ENCODE data around the gene DRC3.

DRC3 gene

GRCh38 chr17:17972126-17972951, at the start of gene DRC3, which contains the start of gene TOM1L2:
Gene DRC3, plus strand, starts transcription at chr17:17972862. Its CDS starts 4,737 bp downstream, at chr17:17977599.
Gene TOM1L2, minus strand, starts transcription at chr17:17972400. Its CDS starts 87 bp downstream, at chr17:17972313.
- Mint-ChIP-seq H3K27ac (peak within 1 kb of the TSS; percentile 93), H3K27me3 (no peaks in the 10 kb centered on the region), H3K4me3 (peak within 1 kb of the TSS; percentile 92), H3K4me1 (ENCODE audit: low read depth) (peaks cover 52% of the 10 kb centered on the region), H3K9me3 (no peaks in the 10 kb centered on the region), H3K36me3 (ENCODE audit: low read depth) (no peaks in the 10 kb centered on the region)
- intact Hi-C loops (cut with micrococcal nuclease) = loop anchor here (2.0 to 5.0 kb wide), 2 partner anchors 60 to 220 kb away; no protein-coding TSS in a partner anchor

- Mint-ChIP-seq H3K36me3 (ENCODE audit: low read depth) (peaks cover 6% of the 10 kb centered on the region), H3K9me3 (peaks cover 11% of the 10 kb centered on the region), H3K27me3 (no peaks in the 10 kb centered on the region), H3K27ac (no peak overlapping the region), H3K4me1 (ENCODE audit: low read depth) (peaks cover 37% of the 10 kb centered on the region), H3K4me3 (no peak overlapping the region)
- intact Hi-C loops (cut with micrococcal nuclease) = no loop called here
Measured at GRCh38 chr17:17924131-17924856, 48.4 kb upstream of the DRC3 start.

- peaks cover 6% of the 10 kb centered on the region for H3K36me3 Mint-ChIP-seq (ENCODE audit: low read depth)
- no peaks in the 10 kb centered on the region for H3K27me3 Mint-ChIP-seq
- H3K4me3 Mint-ChIP-seq = no peak overlapping the region
- intact Hi-C loops (cut with micrococcal nuclease) = no loop called here
- H3K9me3 Mint-ChIP-seq = peaks cover 11% of the 10 kb centered on the region
- H3K27ac Mint-ChIP-seq = no peak overlapping the region
- H3K4me1 Mint-ChIP-seq (ENCODE audit: low read depth) = peaks cover 32% of the 10 kb centered on the region
Measured at GRCh38 chr17:17924857-17925250, 47.8 kb upstream of the DRC3 start.

GRCh38 chr17:17926036-17926435, 46.6 kb upstream of the DRC3 start:
- peaks cover 11% of the 10 kb centered on the region for H3K9me3 Mint-ChIP-seq
- peaks cover 5% of the 10 kb centered on the region for H3K36me3 Mint-ChIP-seq (ENCODE audit: low read depth)
- H3K4me3 Mint-ChIP-seq = no peak overlapping the region
- no peak overlapping the region for H3K27ac Mint-ChIP-seq
- peaks cover 28% of the 10 kb centered on the region for H3K4me1 Mint-ChIP-seq (ENCODE audit: low read depth)
- H3K27me3 Mint-ChIP-seq = no peaks in the 10 kb centered on the region
- intact Hi-C loops (cut with micrococcal nuclease) = no loop called here

DNA sequence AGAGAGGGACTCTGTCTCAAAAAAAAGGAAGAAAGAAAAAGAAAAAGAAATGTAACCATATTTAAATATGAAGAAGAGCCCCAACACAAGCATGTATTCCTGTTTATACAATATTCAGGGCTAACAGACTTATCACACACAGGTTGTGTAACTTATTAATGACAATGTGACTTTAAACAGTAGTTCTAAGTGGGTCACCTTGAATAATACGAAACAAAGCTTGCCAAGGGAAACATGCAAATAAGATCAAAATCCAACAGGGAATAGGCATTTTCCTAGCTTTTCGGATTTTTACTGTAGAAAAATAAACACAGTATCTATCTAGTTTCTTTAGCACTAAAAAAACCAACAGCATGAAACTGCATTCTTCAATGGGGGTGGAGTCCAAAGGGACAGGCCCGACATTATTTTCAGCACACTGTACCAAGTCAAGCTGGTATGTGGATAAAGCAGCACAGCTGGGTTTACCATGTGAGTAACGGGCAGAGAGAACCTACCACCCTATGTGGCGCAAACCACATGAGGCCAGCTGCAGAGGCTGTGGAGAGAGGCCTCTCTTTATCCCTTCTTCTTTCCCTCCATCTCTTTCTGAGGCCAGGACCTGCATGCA, 45.7 kb upstream of the DRC3 start:
- peaks cover 18% of the 10 kb centered on the region for H3K4me1 Mint-ChIP-seq (ENCODE audit: low read depth)
- H3K9me3 Mint-ChIP-seq = peaks cover 11% of the 10 kb centered on the region
- no peaks in the 10 kb centered on the region for H3K27me3 Mint-ChIP-seq

DNA sequence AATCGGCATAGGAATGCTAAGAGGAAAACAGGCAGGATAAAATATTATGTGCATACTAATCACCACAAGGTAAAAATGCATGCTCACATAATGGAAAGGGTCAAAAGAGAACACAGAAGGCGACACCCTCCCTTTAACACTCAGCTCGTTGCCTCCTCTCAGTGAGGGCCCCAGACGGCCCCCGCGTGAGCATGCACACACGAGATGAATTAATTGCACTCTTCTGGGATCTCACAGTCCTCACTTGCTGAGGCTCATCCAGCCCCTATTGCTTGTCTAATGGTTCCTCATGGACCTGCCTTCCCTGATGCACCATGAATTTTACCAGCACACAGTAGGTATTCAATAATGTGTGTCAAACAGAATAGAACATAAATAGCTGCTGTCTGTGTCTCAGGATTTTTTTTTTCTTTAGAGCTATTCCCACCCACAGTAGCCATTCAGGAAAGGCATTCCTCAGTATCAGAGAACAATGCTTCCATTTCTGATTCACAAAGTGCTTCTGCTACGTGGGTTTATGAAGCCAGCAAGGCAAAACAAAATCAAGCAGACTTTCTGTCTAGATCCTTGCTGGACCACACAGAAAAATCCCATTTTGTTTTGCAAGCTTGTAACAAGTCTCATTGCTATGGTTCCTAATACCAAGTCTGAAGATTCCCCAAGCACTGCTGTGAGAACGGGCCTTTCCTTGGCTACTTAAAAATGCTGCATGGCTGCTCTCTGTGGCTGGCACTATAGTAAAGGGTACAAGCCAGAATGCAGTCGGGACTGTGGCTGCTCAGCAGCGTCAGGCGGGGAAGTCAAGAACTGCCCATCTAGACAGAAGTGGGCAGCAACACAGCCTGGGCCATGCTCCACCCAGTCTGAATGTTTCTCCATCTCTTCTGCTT, 44.0 kb upstream of the DRC3 start:
- peaks cover 19% of the 10 kb centered on the region for H3K4me1 Mint-ChIP-seq (ENCODE audit: low read depth)
- H3K9me3 Mint-ChIP-seq = peaks cover 11% of the 10 kb centered on the region
- no peaks in the 10 kb centered on the region for H3K36me3 Mint-ChIP-seq (ENCODE audit: low read depth)
- H3K27ac Mint-ChIP-seq = no peak overlapping the region
- no peak overlapping the region for H3K4me3 Mint-ChIP-seq
- no peaks in the 10 kb centered on the region for H3K27me3 Mint-ChIP-seq
- intact Hi-C loops (cut with micrococcal nuclease) = no loop called here

More for the DNA sequence above, 45.7 kb upstream of the DRC3 start:
- Mint-ChIP-seq H3K4me3 (no peak overlapping the region), H3K27ac (no peak overlapping the region), H3K36me3 (ENCODE audit: low read depth) (no peaks in the 10 kb centered on the region)
- intact Hi-C loops (cut with micrococcal nuclease) = no loop called here

- peaks cover 24% of the 10 kb centered on the region for H3K4me1 Mint-ChIP-seq (ENCODE audit: low read depth)
- intact Hi-C loops (cut with micrococcal nuclease) = no loop called here
- no peak overlapping the region for H3K4me3 Mint-ChIP-seq
- H3K27ac Mint-ChIP-seq = no peak overlapping the region
- no peaks in the 10 kb centered on the region for H3K36me3 Mint-ChIP-seq (ENCODE audit: low read depth)
- no peaks in the 10 kb centered on the region for H3K27me3 Mint-ChIP-seq
- peaks cover 7% of the 10 kb centered on the region for H3K9me3 Mint-ChIP-seq
Measured at GRCh38 chr17:17929655-17930380, 42.8 kb upstream of the DRC3 start.

DNA sequence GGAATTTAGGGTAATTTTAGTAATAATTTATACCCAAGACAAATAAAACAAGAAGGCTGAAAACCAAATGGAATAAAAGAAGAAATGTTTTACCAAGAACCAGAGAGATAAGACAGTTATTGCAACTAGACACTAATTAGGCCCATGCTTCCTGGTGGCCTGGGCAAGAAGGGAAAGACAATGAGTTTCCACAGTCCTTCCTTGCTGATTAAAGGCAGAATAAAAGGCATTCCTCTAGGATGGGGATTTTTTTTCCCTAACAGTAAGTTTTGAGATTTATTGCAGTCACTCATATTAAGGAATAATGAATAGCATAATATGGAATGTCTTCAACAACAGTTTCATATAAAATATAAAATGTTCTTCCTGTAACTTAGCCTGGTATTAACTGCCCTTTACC, 42.0 kb upstream of the DRC3 start:
- intact Hi-C loops (cut with micrococcal nuclease) = no loop called here
- Mint-ChIP-seq H3K4me1 (ENCODE audit: low read depth) (peaks cover 29% of the 10 kb centered on the region), H3K4me3 (no peak overlapping the region), H3K27ac (no peak overlapping the region), H3K9me3 (no peaks in the 10 kb centered on the region), H3K36me3 (ENCODE audit: low read depth) (no peaks in the 10 kb centered on the region), H3K27me3 (no peaks in the 10 kb centered on the region)

DNA sequence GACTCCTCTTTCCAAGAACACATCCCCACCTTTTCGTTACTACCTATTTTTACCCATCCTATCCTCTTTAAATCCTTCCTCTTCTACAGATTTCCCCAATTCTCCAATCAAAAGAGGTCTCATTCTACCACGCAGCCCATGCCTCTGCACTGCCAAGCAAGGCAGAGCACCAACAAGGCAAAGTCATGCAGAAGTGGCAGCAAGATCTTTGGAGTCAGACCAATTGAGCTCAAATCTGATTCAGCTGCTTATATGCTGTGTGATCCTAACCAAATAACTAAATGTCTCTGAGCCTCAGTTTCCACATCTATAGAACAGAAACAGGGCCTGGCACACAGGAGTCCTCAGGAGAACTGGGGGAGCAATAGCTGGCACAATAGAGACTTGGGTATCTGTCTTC, 41.5 kb upstream of the DRC3 start:
- H3K4me1 Mint-ChIP-seq (ENCODE audit: low read depth) = peaks cover 34% of the 10 kb centered on the region
- H3K9me3 Mint-ChIP-seq = no peaks in the 10 kb centered on the region
- intact Hi-C loops (cut with micrococcal nuclease) = no loop called here
- no peak overlapping the region for H3K27ac Mint-ChIP-seq
- no peaks in the 10 kb centered on the region for H3K27me3 Mint-ChIP-seq
- H3K4me3 Mint-ChIP-seq = no peak overlapping the region
- H3K36me3 Mint-ChIP-seq (ENCODE audit: low read depth) = no peaks in the 10 kb centered on the region

GRCh38 chr17:17933775-17934174, 38.9 kb upstream of the DRC3 start:
- H3K27ac Mint-ChIP-seq = no peak overlapping the region
- H3K36me3 Mint-ChIP-seq (ENCODE audit: low read depth) = no peaks in the 10 kb centered on the region
- intact Hi-C loops (cut with micrococcal nuclease) = no loop called here
- peaks cover 54% of the 10 kb centered on the region for H3K4me1 Mint-ChIP-seq (ENCODE audit: low read depth)
- H3K27me3 Mint-ChIP-seq = no peaks in the 10 kb centered on the region
- no peak overlapping the region for H3K4me3 Mint-ChIP-seq
- H3K9me3 Mint-ChIP-seq = no peaks in the 10 kb centered on the region

DNA sequence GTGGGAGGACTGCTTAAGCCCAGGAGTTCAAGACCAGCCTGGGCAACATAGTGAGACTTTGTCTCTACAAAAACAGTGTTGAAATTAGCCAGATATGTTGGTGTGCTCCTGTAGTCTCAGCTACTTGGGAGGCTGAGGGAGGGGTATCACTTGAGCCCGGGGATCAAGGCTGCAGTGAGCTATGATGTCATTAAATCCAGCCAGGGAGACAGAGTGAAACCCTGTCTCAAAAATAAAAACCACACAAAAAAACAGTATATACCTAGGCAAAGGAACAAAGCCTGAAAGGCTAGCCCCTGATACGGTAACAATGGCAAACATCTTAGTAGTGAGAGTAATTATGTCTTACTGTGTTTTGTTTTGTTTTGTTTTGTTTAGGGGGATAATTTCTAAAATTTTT, 38.4 kb upstream of the DRC3 start:
- H3K4me1 Mint-ChIP-seq (ENCODE audit: low read depth) = peaks cover 50% of the 10 kb centered on the region
- H3K36me3 Mint-ChIP-seq (ENCODE audit: low read depth) = no peaks in the 10 kb centered on the region
- no peaks in the 10 kb centered on the region for H3K27me3 Mint-ChIP-seq
- H3K27ac Mint-ChIP-seq = no peak overlapping the region
- intact Hi-C loops (cut with micrococcal nuclease) = no loop called here
- H3K9me3 Mint-ChIP-seq = no peaks in the 10 kb centered on the region
- H3K4me3 Mint-ChIP-seq = no peak overlapping the region

GRCh38 chr17:17934806-17935205, 37.9 kb upstream of the DRC3 start:
- H3K36me3 Mint-ChIP-seq (ENCODE audit: low read depth) = no peaks in the 10 kb centered on the region
- no peaks in the 10 kb centered on the region for H3K27me3 Mint-ChIP-seq
- peaks cover 50% of the 10 kb centered on the region for H3K4me1 Mint-ChIP-seq (ENCODE audit: low read depth)
- H3K27ac Mint-ChIP-seq = no peak overlapping the region
- intact Hi-C loops (cut with micrococcal nuclease) = no loop called here
- H3K9me3 Mint-ChIP-seq = no peaks in the 10 kb centered on the region
- no peak overlapping the region for H3K4me3 Mint-ChIP-seq

Data from dendritic cell treated with granulocyte-macrophage colony-stimulating factor and Interleukin-4, amounts not matched to agents 40 ng/mL and 50 ng/mL, for 4 days (primary cell).